ENCODE results near the gene MDGA2. TPM values are rescaled to one million over a fixed set of nuclear protein-coding genes. Genes with fewer than 3 reads are reported as not detected.

The MDGA2 gene
- total and polyA plus RNA-seq, 2 of the 8 experiments (the other 6 are each of a cell fraction or from before 2014, with no cell fraction given) = 0.11 to 0.69 TPM

- TF ChIP-seq HDAC6 (IDR thresholded peaks at IDR 0.05; ENCODE audit: low read depth, low read length) (no peak), SP4 (IDR thresholded peaks at IDR 0.05; ENCODE audit: low read length) (no peak), SUZ12 (IDR thresholded peaks at IDR 0.05; ENCODE audit: low read length) (no peak; the same call in 1 of the 2 replicates), ASH2L (IDR thresholded peaks at IDR 0.05; ENCODE audit: low read length) (peak; percentile 99), RAD21 (IDR thresholded peaks at IDR 0.05 in 1 of 2, conservative IDR thresholded peaks at IDR 0.05 in 1 of 2; ENCODE audit: low read depth in 2 of 2, low read length in 2 of 2) (no peak), CTBP2 (IDR thresholded peaks at IDR 0.05; ENCODE audit: borderline replicate concordance, insufficient read depth, insufficient read length, low read length) (peak; percentile 88), BRCA1 (IDR thresholded peaks at IDR 0.05; ENCODE audit: low read depth, low read length) (no peak), GTF2F1 (IDR thresholded peaks at IDR 0.05; ENCODE audit: borderline replicate concordance, low read depth, low read length) (no peak), MAX (IDR thresholded peaks at IDR 0.05) (peak; percentile 69), KDM4A (IDR thresholded peaks at IDR 0.05; ENCODE audit: low read depth, low read length, severe bottlenecking) (peak; percentile 95), POLR2A (IDR thresholded peaks at IDR 0.05; ENCODE audit: control extremely low read depth in 1 of 2, low read depth in 2 of 2, low read length in 2 of 2) (no peak; a peak in 1 of 3 replicates), SRF (IDR thresholded peaks at IDR 0.05; ENCODE audit: low read depth, low read length) (no peak), E2F6 (IDR thresholded peaks at IDR 0.05) (peak; percentile 68), EGR1 (IDR thresholded peaks at IDR 0.05; ENCODE audit: borderline replicate concordance, low read depth, low read length) (0 out of 2 replicates have a peak, but pooled peaks have one; percentile 32), PHF8 (conservative IDR thresholded peaks at IDR 0.05; ENCODE audit: low read depth, low read length) (0 out of 2 replicates have a peak, but pooled peaks have one; percentile 53)
Measured at GRCh38 chr14:47675466-47676314, at the start of gene MDGA2 (continued).

Data from H1 (cell line).